HepG2 (cell line): ENCODE results near the gene KIAA0319L. TPM values are rescaled to one million over a fixed set of nuclear protein-coding genes. Genes with fewer than 3 reads are reported as not detected.

ENCODE experiments used
- ATAC-seq: fragments of 200-7000 bp; cut with Tn5 transposase; 3 replicates; pipeline ENCODE4 v1.9.1; 2020; ENCODE audit warnings: mild to moderate bottlenecking, moderate library complexity
- BruUV-seq: library from RNA; stranded (reverse); fragments of 400-500 nt; replicated peaks from 2 replicates; lab custom pipeline; 2021; lab: Mats Ljungman, UMichigan
- CTCF ChIA-PET: fragments of 300-600 bp; formaldehyde crosslinking; extraction: SDS; loops from one replicate; lab custom pipeline; 2021; ENCODE audit warnings: low total read pairs, inconsistent platforms, low intra/inter-chr PET ratio; lab: Yijun Ruan, JAX
- POLR2A ChIA-PET: fragments of 350-600 bp; sonication (Branson Sonifier 250); formaldehyde crosslinking; loops from one replicate; lab custom pipeline; 2020; ENCODE audit warnings: antibody characterized with exemption, inconsistent platforms; lab: Yijun Ruan, JAX
- DNase-seq: peaks from one replicate; pipeline ENCODE4 v3.0.0-alpha.2; 2015; ENCODE audit warnings: low spot score
- FAIRE-seq: peaks from 3 replicates; lab custom pipeline; 2011; peaks lifted over from hg19 to GRCh38; lab: Jason Lieb, UNC
- H2AFZ ChIP-seq: one replicate; pipeline ENCODE4 v1.6.1; 2011; ENCODE audit warnings: low read length, inconsistent platforms
- H3K27ac ChIP-seq: fragments of 300-600 bp; 3 replicates; pipeline ENCODE4 v1.8.0; 2011; ENCODE audit warnings: mixed run types, mild to moderate bottlenecking, mixed read lengths, low read length, inconsistent platforms; ENCODE audit not compliant: insufficient read depth; ENCODE audit errors: extremely low read length
- H3K27me3 ChIP-seq, 2 experiments: fragments of 200-600 bp in 1 of 2; 2 replicates in 1 of 2; 3 replicates in 1 of 2; pipeline versions ENCODE4 v1.6.0 to v1.8.0; 2011; ENCODE audit warnings: low read length in 2 of 2, mild to moderate bottlenecking in 2 of 2, moderate library complexity in 2 of 2, inconsistent platforms in 1 of 2; ENCODE audit not compliant: insufficient read depth in 2 of 2, control insufficient read depth in 1 of 2
- H3K36me3 ChIP-seq, 2 experiments: fragments of 200-600 bp in 1 of 2; replicated peaks in 1 of 2; 2 replicates in 1 of 2; 3 replicates in 1 of 2; pipeline versions ENCODE4 v1.5.1 to v1.8.0; 2011; ENCODE audit warnings: low read length in 2 of 2, inconsistent platforms in 1 of 2; ENCODE audit not compliant: insufficient read depth in 2 of 2, control insufficient read depth in 1 of 2
- H3K4me1 ChIP-seq: 2 replicates; pipeline ENCODE4 v1.5.1; 2012; ENCODE audit warnings: low read length, inconsistent platforms; ENCODE audit not compliant: insufficient read depth
- H3K4me2 ChIP-seq: 2 replicates; pipeline ENCODE4 v1.6.0; 2011; ENCODE audit warnings: low read depth, low read length, inconsistent platforms
- H3K4me3 ChIP-seq, 3 experiments: fragments of 200-600 bp in 1 of 3; sonication (generic), shearing (Covaris generic) in 1 of 3; replicated peaks in 1 of 3; 2 replicates each; pipeline ENCODE4 v1.5.1; 2011 to 2016; ENCODE audit warnings: low read length in 3 of 3, inconsistent platforms in 2 of 3, low read depth in 2 of 3, mild to moderate bottlenecking in 2 of 3, control low read depth in 1 of 3, mixed read lengths in 1 of 3; ENCODE audit not compliant: insufficient read depth in 1 of 3
- H3K79me2 ChIP-seq: one replicate; pipeline ENCODE4 v1.6.1; 2011; ENCODE audit warnings: low read length, inconsistent platforms; ENCODE audit not compliant: insufficient read depth
- H3K9ac ChIP-seq: 2 replicates; pipeline ENCODE4 v1.6.0; 2011; ENCODE audit warnings: mild to moderate bottlenecking, low read depth, low read length, inconsistent platforms; ENCODE audit not compliant: insufficient read depth
- H3K9me3 ChIP-seq: 2 replicates; pipeline ENCODE4 v1.5.1; 2012; ENCODE audit warnings: mild to moderate bottlenecking, low read length
- H4K20me1 ChIP-seq: 2 replicates; pipeline ENCODE4 v1.6.0; 2011; ENCODE audit warnings: inconsistent platforms, mild to moderate bottlenecking, low read length, moderate library complexity; ENCODE audit not compliant: insufficient read depth
- HNF1A ChIP-seq, 2 experiments: sonication (generic) in 1 of 2; formaldehyde crosslinking in 1 of 2; IDR thresholded peaks; 2 replicates each; pipeline versions ENCODE4 v1.4.0 to v1.6.1; 2016 to 2020; ENCODE audit warnings: borderline replicate concordance in 1 of 2, low read depth in 1 of 2, mild to moderate bottlenecking in 1 of 2, missing genetic modification reagents in 1 of 2
- ZNF570 ChIP-seq: sonication (generic); formaldehyde crosslinking; IDR thresholded peaks from 2 replicates; pipeline ENCODE4 v1.4.0; 2020; ENCODE audit warnings: mild to moderate bottlenecking, missing genetic modification reagents, borderline replicate concordance
- WGBS: methylation state at CpG from one replicate; pipeline ENCODE4 v1.1.6; 2017; ENCODE audit warnings: low lambda C conversion rate; 5-methylcytosine and 5-hydroxymethylcytosine counted together
- in situ Hi-C: cut with HindIII; loops from 2 replicates; pipeline ENCODE4 v1.10.0; 2017; ENCODE audit warnings: low pct_unique_long_range_greater_than_20kb; ENCODE audit not compliant: extremely low pct_ligation_motif_present
- intact Hi-C: fragments of 100-400 bp; cut with micrococcal nuclease; formaldehyde crosslinking; loops from one replicate; pipeline ENCODE4 v1.10.0; 2022; ENCODE audit not compliant: unreplicated experiment
- polyA plus RNA-seq, 8 experiments: library from polyadenylated mRNA; depleted of rRNA in 3 of 8; stranded (reverse) in 7 of 8; unstranded in 1 of 8; fragments of >200 nt; fragmentation: Illumina TruSeq in 4 of 8; extraction: Trizol in 4 of 8; gene quantifications; 2 replicates each; pipeline versions ENCODE4 v1.2.1 to v1.2.3, GENCODE V29; 2011 to 2016; ENCODE audit warnings: low read depth in 4 of 8, missing spikeins in 1 of 8, mixed read lengths in 1 of 8; ENCODE audit not compliant: insufficient read depth in 1 of 8
- total RNA-seq, 5 experiments: library from RNA; depleted of rRNA; stranded (reverse); fragments of >200 nt; fragmentation: Illumina TruSeq; extraction: Trizol; gene quantifications; 2 replicates each; pipeline ENCODE4 v1.2.3, GENCODE V29; 2016; ENCODE audit warnings: low read depth in 1 of 5
- TF ChIP-seq, protein P1 (sequence below): sonication (generic); formaldehyde crosslinking; IDR thresholded peaks from 2 replicates; pipeline ENCODE4 v1.8.0; 2022; ENCODE audit warnings: missing genetic modification reagents, mild to moderate bottlenecking, inconsistent platforms, borderline replicate concordance

The KIAA0319L gene
- total and polyA plus RNA-seq, 2 of the 13 experiments (the other 11 are each of a cell fraction or from before 2014, with no cell fraction given), result 33.4 to 82.6 TPM

- TF ChIP-seq HNF1A (IDR thresholded peaks at IDR 0.05; ENCODE audit: low read depth) (no peak), HNF1A (CRISPR knock-in tag; IDR thresholded peaks at IDR 0.05; ENCODE audit: borderline replicate concordance) (no peak), ZNF570 (CRISPR knock-in tag) (no peak)
Measured at GRCh38 chr1:35572296-35572695, 15.1 kb upstream of the KIAA0319L start (continued).

DNA sequence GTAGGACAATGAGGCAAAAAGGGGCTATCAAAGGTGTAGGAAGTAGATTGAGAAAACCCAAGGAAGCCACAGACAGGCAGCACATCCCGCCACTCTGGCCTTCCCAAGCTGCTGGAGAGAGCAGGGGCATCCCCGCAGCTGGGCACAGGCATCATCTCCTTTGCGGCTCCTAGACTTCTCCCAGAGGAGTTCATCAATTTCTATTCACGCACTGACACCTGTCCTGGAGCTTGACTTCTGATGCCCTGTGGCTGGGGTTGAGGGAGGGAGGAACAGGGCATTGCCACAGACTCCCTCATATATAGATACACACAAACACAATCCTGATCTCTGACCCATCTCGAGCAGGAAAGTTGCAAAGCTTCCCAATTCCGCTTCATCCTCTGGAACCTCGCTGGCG lies 14.1 kb upstream of the KIAA0319L start:
- in situ Hi-C loops, result no loop called here
- POLR2A ChIA-PET, result interaction anchor here (1.3 to 2.6 kb wide), 2 partner anchors 11 to 14 kb away, joined by 3 to 25 read pairs; partner anchors contain the start of genes KIAA0319L and NCDN
- FAIRE-seq, result no peak

More for the DNA sequence above, 14.1 kb upstream of the KIAA0319L start:
- no peak overlapping the region for H3K27ac ChIP-seq
- intact Hi-C loops, result no loop called here
- ATAC-seq, result no peak
- BruUV-seq, result no TSS peak
- CTCF ChIA-PET, result no interaction called here
- H3K4me1 ChIP-seq, result peaks cover 25% of the 10 kb centered on the region
- no peak overlapping the region for H2AFZ ChIP-seq
- H3K79me2 ChIP-seq, result no peaks in the 10 kb centered on the region
- no peak overlapping the region for H3K4me2 ChIP-seq
- no peaks in the 10 kb centered on the region for H4K20me1 ChIP-seq
- 65% methylated on average over 6 of the region's 8 CpGs for WGBS
- H3K9me3 ChIP-seq, result no peaks in the 10 kb centered on the region
- H3K9ac ChIP-seq, result no peak overlapping the region
- H3K4me3 ChIP-seq, result no peak overlapping the region
- no peak for DNase-seq
- TF ChIP-seq, protein P1, sequence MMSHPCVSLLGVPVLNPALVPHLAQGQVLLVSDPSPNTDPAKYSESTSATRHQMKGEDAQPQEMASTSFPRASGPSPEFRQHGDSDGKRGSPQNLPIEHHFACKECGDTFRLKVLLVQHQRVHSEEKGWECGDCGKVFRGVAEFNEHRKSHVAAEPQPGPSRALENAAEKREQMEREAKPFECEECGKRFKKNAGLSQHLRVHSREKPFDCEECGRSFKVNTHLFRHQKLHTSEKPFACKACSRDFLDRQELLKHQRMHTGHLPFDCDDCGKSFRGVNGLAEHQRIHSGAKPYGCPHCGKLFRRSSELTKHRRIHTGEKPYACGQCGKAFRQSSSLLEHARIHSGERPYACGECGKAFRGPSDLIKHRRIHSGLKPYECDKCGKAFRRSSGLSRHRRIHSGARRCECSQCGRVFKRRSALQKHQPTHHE, result no peak
- peaks cover 0 to 10% of the 10 kb centered on the region in 2 experiments; a peak in 1 of 5 replicates for H3K27me3 ChIP-seq
- no peaks in the 10 kb centered on the region; a peak in 1 of 5 replicates for H3K36me3 ChIP-seq
